Stimulated activated CD4-positive, alpha-beta T cell treated with anti-CD3 and anti-CD28 coated beads, Interleukin-4, amount 100 ng/mL, for 48 hours (primary cell): ENCODE data around the gene MELTF.

ENCODE experiments used
- DNase-seq, 2 donors: peaks; one replicate each; pipeline ENCODE4 v3.0.0-alpha.2; 2020; ENCODE audit warnings: low read depth in 2 of 2

Gene MELTF

GRCh38 chr3:196968233-196969133 is 61.1 kb downstream of the MELTF start, which contains the start of gene PIGZ:
TSS of gene PIGZ (minus strand) at chr3:196968833. CDS start at chr3:196952031, 16,802 bp downstream.
- DNase-seq: peak in 1 of 2 donors; percentile 40

- DNase-seq: no peak
Measured at GRCh38 chr3:196967412-196968232, 62.0 kb downstream of the MELTF start.

- DNase-seq: no peak
Measured at GRCh38 chr3:196966526-196967401, 62.9 kb downstream of the MELTF start.

- no peak for DNase-seq
Measured at GRCh38 chr3:196965804-196966173, 63.8 kb downstream of the MELTF start.

GRCh38 chr3:196965112-196965803 is 64.4 kb downstream of the MELTF start:
- DNase-seq: no peak

GRCh38 chr3:196963631-196963953 is 66.0 kb downstream of the MELTF start:
- DNase-seq: no peak

GRCh38 chr3:196962930-196963630 is 66.5 kb downstream of the MELTF start:
- DNase-seq: no peak

GRCh38 chr3:196962108-196962929 is 67.3 kb downstream of the MELTF start:
- DNase-seq: no peak

GRCh38 chr3:196954832-196955231 is 74.8 kb downstream of the MELTF start:
- no peak for DNase-seq
